GM12878 (cell line): ENCODE measurements around the gene RAPGEF4. TPM values are rescaled to one million over a fixed set of nuclear protein-coding genes. Genes with fewer than 3 reads are reported as not detected.

Experiments used
- ATAC-seq: fragments of 200-7000 bp; cut with Tn5 transposase; 3 replicates; pipeline ENCODE4 v1.9.1; 2020; ENCODE audit warnings: mild to moderate bottlenecking, moderate library complexity
- BruUV-seq: library from RNA; stranded (reverse); fragments of 400-500 nt; replicated peaks from 2 replicates; lab custom pipeline; 2021; lab: Mats Ljungman, UMichigan
- CTCF ChIA-PET: fragments of 300-600 bp; sonication (Branson Sonifier 250); formaldehyde crosslinking; extraction: SDS; loops from one replicate; lab custom pipeline; 2021; ENCODE audit warnings: inconsistent platforms; lab: Yijun Ruan, JAX
- POLR2A ChIA-PET: fragments of 350-600 bp; formaldehyde crosslinking; extraction: SDS; loops from one replicate; lab custom pipeline; 2021; ENCODE audit warnings: inconsistent platforms; lab: Charles Lee
- RAD21 ChIA-PET: fragments of 300-600 bp; sonication (Branson Sonifier 250); formaldehyde crosslinking; loops from one replicate; lab custom pipeline; 2023; ENCODE audit warnings: antibody characterized with exemption; ENCODE audit not compliant: unreplicated experiment; lab: Charles Lee
- SMC1A ChIA-PET: fragments of 300-600 bp; sonication (Branson Sonifier 250); formaldehyde crosslinking; loops from one replicate; lab custom pipeline; 2023; ENCODE audit not compliant: unreplicated experiment, uncharacterized antibody; lab: Charles Lee
- DNase-seq: peaks from one replicate; pipeline ENCODE4 v3.0.0-alpha.2; 2011; ENCODE audit warnings: low read depth, low spot score
- FAIRE-seq: peaks from 3 replicates; lab custom pipeline; 2011; peaks lifted over from hg19 to GRCh38; lab: Jason Lieb, UNC
- H2AFZ ChIP-seq: 2 replicates; pipeline ENCODE4 v1.6.0; 2011; ENCODE audit warnings: low read depth, low read length, control low read depth; ENCODE audit not compliant: control insufficient read depth
- H3K27ac ChIP-seq: 2 replicates; pipeline ENCODE4 v1.5.1; 2011; ENCODE audit warnings: control low read depth; ENCODE audit not compliant: control insufficient read depth, insufficient read depth
- H3K27me3 ChIP-seq, 2 experiments: replicated peaks in 1 of 2; 2 replicates each; pipeline versions ENCODE4 v1.6.0 to v1.6.1; 2011; ENCODE audit warnings: low read length in 1 of 2; ENCODE audit not compliant: control insufficient read depth in 2 of 2, insufficient read depth in 2 of 2
- H3K36me3 ChIP-seq, 2 experiments: 2 replicates each; pipeline ENCODE4 v1.5.1; 2011; ENCODE audit warnings: low read length in 1 of 2; ENCODE audit not compliant: control insufficient read depth in 2 of 2, insufficient read depth in 2 of 2
- H3K4me1 ChIP-seq: 2 replicates; pipeline ENCODE4 v1.6.1; 2011; ENCODE audit warnings: mild to moderate bottlenecking, low read length, moderate library complexity, mixed read lengths; ENCODE audit not compliant: control insufficient read depth, insufficient read depth
- H3K4me2 ChIP-seq: 2 replicates; pipeline ENCODE4 v1.6.0; 2011; ENCODE audit warnings: control low read depth; ENCODE audit not compliant: control insufficient read depth, insufficient read depth
- H3K4me3 ChIP-seq: fragments of 200-600 bp; sonication (generic); 2 replicates; pipeline ENCODE4 v1.5.1; 2016
- H3K79me2 ChIP-seq: 2 replicates; pipeline ENCODE4 v1.6.0; 2011; ENCODE audit warnings: low read length; ENCODE audit not compliant: control insufficient read depth, insufficient read depth
- H3K9ac ChIP-seq: 2 replicates; pipeline ENCODE4 v1.8.0; 2011; ENCODE audit warnings: low read length, control low read depth, mixed read lengths; ENCODE audit not compliant: control insufficient read depth, insufficient read depth
- H3K9me3 ChIP-seq: replicated peaks from 3 replicates; pipeline ENCODE4 v1.5.1; 2011; ENCODE audit warnings: mild to moderate bottlenecking, low read length; ENCODE audit not compliant: control insufficient read depth, insufficient read depth
- H4K20me1 ChIP-seq: 2 replicates; pipeline ENCODE4 v1.6.0; 2011; ENCODE audit not compliant: control insufficient read depth, insufficient read depth
- LARP7 ChIP-seq: fragments of 450-650 bp; IDR thresholded peaks from 2 replicates; pipeline ENCODE4 v1.6.1; 2017; ENCODE audit warnings: mild to moderate bottlenecking
- RAD21 ChIP-seq: IDR thresholded peaks from 2 replicates; pipeline ENCODE4 v1.6.1; 2011; ENCODE audit warnings: mild to moderate bottlenecking, low read depth, low read length, moderate library complexity; ENCODE audit not compliant: insufficient read depth
- SUPT20H ChIP-seq: IDR thresholded peaks from 2 replicates; pipeline ENCODE4 v1.6.1; 2011; ENCODE audit warnings: low read depth, mild to moderate bottlenecking, low read length, moderate library complexity, borderline replicate concordance; ENCODE audit not compliant: control insufficient read depth
- YY1 ChIP-seq: IDR thresholded peaks from 2 replicates; pipeline ENCODE4 v1.6.1; 2011; ENCODE audit warnings: low read depth, mild to moderate bottlenecking, low read length
- ZNF24 ChIP-seq: fragments of 450-650 bp; IDR thresholded peaks from 2 replicates; pipeline ENCODE4 v1.6.1; 2017; ENCODE audit warnings: antibody characterized with exemption, mild to moderate bottlenecking
- WGBS: methylation state at CpG from one replicate; pipeline ENCODE4 v1.1.6; 2016; ENCODE audit warnings: low lambda C conversion rate; ENCODE audit not compliant: insufficient replicate concordance, insufficient coverage; ENCODE audit errors: missing lambda C conversion rate; 5-methylcytosine and 5-hydroxymethylcytosine counted together
- in situ Hi-C: fragments of 300-500 bp; cut with MboI; formaldehyde crosslinking; loops from 9 replicates; pipeline ENCODE4 v1.14.3; 2018; ENCODE audit warnings: mixed read lengths
- intact Hi-C: fragments of 100-400 bp; cut with micrococcal nuclease; formaldehyde crosslinking; loops from one replicate; pipeline ENCODE4 v1.14.2; 2022; ENCODE audit not compliant: unreplicated experiment
- polyA plus RNA-seq, 11 experiments: library from polyadenylated mRNA; depleted of rRNA in 4 of 11; unstranded in 6 of 11; stranded (reverse) in 5 of 11; fragments of >200 nt; fragmentation: Nextera tagmentation in 4 of 11; fragmentation: Illumina TruSeq in 1 of 11; extraction: Ambion mirVana in 4 of 11; extraction: Trizol in 1 of 11; gene quantifications; 1 replicate in 1 of 11; 2 replicates in 10 of 11; pipeline versions ENCODE4 v1.2.1 to v1.2.3, GENCODE V29; 2011 to 2016; ENCODE audit warnings: inconsistent platforms in 2 of 11, missing spikeins in 2 of 11, low read depth in 1 of 11
- total RNA-seq, 4 experiments: library from RNA; depleted of rRNA in 3 of 4; stranded (reverse); fragments of >200 nt in 3 of 4; fragmentation: Illumina TruSeq in 1 of 4; extraction: Trizol in 1 of 4; gene quantifications; 2 replicates each; pipeline versions ENCODE4 v1.2.1 to v1.2.3, GENCODE V29; 2013 to 2021
- TF ChIP-seq, protein P1 (sequence below): fragments of 150-350 bp; IDR thresholded peaks from 2 replicates; pipeline ENCODE4 v1.6.1; 2016; ENCODE audit warnings: low read depth, low read length
- TF ChIP-seq, protein P2 (sequence below): fragments of 450-650 bp; IDR thresholded peaks from 2 replicates; pipeline ENCODE4 v1.6.1; 2017; ENCODE audit warnings: mild to moderate bottlenecking, moderate library complexity

The RAPGEF4 gene
- total and polyA plus RNA-seq, 10 of the 15 experiments (the other 5 are each of a cell fraction or from before 2014, with no cell fraction given) = 0.18 TPM; not detected in 8

DNA sequence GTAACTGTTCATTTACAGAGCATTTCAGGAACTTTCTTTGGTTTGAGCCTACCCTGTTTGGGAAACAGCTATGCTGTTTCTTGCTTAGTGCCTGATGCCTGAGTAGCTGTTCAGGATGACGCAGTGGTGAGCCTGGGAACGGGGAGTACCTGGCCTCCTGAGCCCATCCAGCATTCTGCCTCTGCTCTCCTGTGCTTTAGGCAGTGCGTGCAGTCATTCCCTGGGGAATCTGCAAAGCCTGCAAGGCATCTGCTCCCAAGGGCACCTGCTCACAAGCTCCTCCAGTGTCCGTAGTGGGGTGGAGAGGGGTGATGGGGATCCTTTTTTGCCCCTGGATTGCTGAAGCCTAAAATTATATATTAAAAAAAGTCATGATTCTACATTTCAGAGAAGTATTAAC, 68.8 kb downstream of the RAPGEF4 start:
- intact Hi-C loops = no loop called here
- H3K9ac ChIP-seq = no peak overlapping the region
- no peaks in the 10 kb centered on the region; the same call in 2 of the 3 replicates for H3K9me3 ChIP-seq
- no peak for FAIRE-seq
- BruUV-seq = no TSS peak
- RAD21 ChIA-PET = no interaction called here
- in situ Hi-C loops = loop anchor here (25.0 kb wide), 1 partner anchor 133 kb away; no protein-coding TSS in a partner anchor
- no peaks in the 10 kb centered on the region for H3K79me2 ChIP-seq
- H3K36me3 ChIP-seq = no peaks in the 10 kb centered on the region
- 7% methylated on average over 4 of the region's 4 CpGs for WGBS
- H3K4me2 ChIP-seq = no peak overlapping the region
- H3K27ac ChIP-seq = no peak overlapping the region
- no peak overlapping the region for H2AFZ ChIP-seq
- SMC1A ChIA-PET = no interaction called here
- H3K4me1 ChIP-seq = no peaks in the 10 kb centered on the region
- POLR2A ChIA-PET = no interaction called here
- DNase-seq = no peak
- ATAC-seq = no peak
- CTCF ChIA-PET = interaction anchor here (0.6 to 1.6 kb wide), 3 partner anchors 128 to 1993 kb away, joined by 3 to 8 read pairs (median 4); no protein-coding TSS in a partner anchor
- no peaks in the 10 kb centered on the region for H3K27me3 ChIP-seq
- H3K4me3 ChIP-seq = no peak overlapping the region
- no peaks in the 10 kb centered on the region for H4K20me1 ChIP-seq
- no peak for TF ChIP-seq ZNF24
- TF ChIP-seq SUPT20H = no peak

DNA sequence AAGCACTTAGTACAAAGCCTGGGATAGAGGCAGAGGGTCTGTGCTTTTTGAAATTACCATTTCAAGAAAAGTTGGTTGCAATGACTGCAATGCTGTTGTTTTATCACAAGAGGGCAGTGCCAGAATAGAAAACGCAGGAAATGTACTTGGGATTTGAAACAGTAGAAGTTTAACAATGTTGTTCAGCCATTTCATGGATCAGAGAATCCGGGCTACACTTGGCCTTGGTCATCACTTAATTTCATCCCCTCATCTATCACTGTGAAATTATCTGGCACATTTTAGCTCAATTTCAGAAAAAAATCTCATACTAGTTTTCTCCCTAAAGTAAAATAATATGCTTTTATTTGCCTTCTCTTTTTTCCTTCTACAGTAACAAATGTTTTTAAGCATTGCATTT, 70.8 kb downstream of the RAPGEF4 start:
- Histone ChIP-seq H3K36me3 (no peaks in the 10 kb centered on the region), H4K20me1 (no peaks in the 10 kb centered on the region), H3K79me2 (no peaks in the 10 kb centered on the region), H3K9me3 (no peaks in the 10 kb centered on the region; the same call in 2 of the 3 replicates), H3K4me2 (no peak overlapping the region), H3K4me3 (no peak overlapping the region), H3K9ac (no peak overlapping the region), H3K27ac (no peak overlapping the region), H2AFZ (no peak overlapping the region), H3K4me1 (no peaks in the 10 kb centered on the region), H3K27me3 (no peaks in the 10 kb centered on the region; a peak in 1 of 4 replicates)
- ATAC-seq (peak; percentile 44; the same call in 2 of the 3 replicates), FAIRE-seq (peak; percentile 79), DNase-seq (no peak)
- ChIA-PET POLR2A (no interaction called here), CTCF (interaction anchor here (0.6 to 4.3 kb wide), 12 partner anchors 8 to 170 kb away, joined by 3 to 59 read pairs (median 4); no protein-coding TSS in a partner anchor), SMC1A (interaction anchor here (0.9 to 3.4 kb wide), 4 partner anchors 9 to 835 kb away, joined by 3 to 28 read pairs (median 4); no protein-coding TSS in a partner anchor), RAD21 (interaction anchor here (1.2 to 2.3 kb wide), 2 partner anchors 124 to 125 kb away, joined by 3 to 7 read pairs; no protein-coding TSS in a partner anchor)
- BruUV-seq = no TSS peak
- WGBS = 5% methylated on average over 2 of the region's 2 CpGs
- in situ Hi-C loops (loop anchor here (25.0 kb wide), 1 partner anchor 131 kb away; no protein-coding TSS in a partner anchor), intact Hi-C loops (loop anchor here (1.0 to 2.0 kb wide), 2 partner anchors 58 to 126 kb away; no protein-coding TSS in a partner anchor)
- TF ChIP-seq, protein P1, sequence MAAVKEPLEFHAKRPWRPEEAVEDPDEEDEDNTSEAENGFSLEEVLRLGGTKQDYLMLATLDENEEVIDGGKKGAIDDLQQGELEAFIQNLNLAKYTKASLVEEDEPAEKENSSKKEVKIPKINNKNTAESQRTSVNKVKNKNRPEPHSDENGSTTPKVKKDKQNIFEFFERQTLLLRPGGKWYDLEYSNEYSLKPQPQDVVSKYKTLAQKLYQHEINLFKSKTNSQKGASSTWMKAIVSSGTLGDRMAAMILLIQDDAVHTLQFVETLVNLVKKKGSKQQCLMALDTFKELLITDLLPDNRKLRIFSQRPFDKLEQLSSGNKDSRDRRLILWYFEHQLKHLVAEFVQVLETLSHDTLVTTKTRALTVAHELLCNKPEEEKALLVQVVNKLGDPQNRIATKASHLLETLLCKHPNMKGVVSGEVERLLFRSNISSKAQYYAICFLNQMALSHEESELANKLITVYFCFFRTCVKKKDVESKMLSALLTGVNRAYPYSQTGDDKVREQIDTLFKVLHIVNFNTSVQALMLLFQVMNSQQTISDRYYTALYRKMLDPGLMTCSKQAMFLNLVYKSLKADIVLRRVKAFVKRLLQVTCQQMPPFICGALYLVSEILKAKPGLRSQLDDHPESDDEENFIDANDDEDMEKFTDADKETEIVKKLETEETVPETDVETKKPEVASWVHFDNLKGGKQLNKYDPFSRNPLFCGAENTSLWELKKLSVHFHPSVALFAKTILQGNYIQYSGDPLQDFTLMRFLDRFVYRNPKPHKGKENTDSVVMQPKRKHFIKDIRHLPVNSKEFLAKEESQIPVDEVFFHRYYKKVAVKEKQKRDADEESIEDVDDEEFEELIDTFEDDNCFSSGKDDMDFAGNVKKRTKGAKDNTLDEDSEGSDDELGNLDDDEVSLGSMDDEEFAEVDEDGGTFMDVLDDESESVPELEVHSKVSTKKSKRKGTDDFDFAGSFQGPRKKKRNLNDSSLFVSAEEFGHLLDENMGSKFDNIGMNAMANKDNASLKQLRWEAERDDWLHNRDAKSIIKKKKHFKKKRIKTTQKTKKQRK = no peak
- TF ChIP-seq, protein P2, sequence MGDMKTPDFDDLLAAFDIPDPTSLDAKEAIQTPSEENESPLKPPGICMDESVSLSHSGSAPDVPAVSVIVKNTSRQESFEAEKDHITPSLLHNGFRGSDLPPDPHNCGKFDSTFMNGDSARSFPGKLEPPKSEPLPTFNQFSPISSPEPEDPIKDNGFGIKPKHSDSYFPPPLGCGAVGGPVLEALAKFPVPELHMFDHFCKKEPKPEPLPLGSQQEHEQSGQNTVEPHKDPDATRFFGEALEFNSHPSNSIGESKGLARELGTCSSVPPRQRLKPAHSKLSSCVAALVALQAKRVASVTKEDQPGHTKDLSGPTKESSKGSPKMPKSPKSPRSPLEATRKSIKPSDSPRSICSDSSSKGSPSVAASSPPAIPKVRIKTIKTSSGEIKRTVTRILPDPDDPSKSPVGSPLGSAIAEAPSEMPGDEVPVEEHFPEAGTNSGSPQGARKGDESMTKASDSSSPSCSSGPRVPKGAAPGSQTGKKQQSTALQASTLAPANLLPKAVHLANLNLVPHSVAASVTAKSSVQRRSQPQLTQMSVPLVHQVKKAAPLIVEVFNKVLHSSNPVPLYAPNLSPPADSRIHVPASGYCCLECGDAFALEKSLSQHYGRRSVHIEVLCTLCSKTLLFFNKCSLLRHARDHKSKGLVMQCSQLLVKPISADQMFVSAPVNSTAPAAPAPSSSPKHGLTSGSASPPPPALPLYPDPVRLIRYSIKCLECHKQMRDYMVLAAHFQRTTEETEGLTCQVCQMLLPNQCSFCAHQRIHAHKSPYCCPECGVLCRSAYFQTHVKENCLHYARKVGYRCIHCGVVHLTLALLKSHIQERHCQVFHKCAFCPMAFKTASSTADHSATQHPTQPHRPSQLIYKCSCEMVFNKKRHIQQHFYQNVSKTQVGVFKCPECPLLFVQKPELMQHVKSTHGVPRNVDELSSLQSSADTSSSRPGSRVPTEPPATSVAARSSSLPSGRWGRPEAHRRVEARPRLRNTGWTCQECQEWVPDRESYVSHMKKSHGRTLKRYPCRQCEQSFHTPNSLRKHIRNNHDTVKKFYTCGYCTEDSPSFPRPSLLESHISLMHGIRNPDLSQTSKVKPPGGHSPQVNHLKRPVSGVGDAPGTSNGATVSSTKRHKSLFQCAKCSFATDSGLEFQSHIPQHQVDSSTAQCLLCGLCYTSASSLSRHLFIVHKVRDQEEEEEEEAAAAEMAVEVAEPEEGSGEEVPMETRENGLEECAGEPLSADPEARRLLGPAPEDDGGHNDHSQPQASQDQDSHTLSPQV = 0 out of 2 replicates have a peak, but pooled peaks have one; percentile 18
- TF ChIP-seq LARP7 = no peak
- TF ChIP-seq YY1 = peak; percentile 29; the same call in 1 of the 2 replicates
- peak; percentile 89 for TF ChIP-seq RAD21
